Stimulated activated CD8-positive, alpha-beta memory T cell treated with anti-CD3 and anti-CD28 coated beads, Interleukin-4, amount 100 ng/mL, for 4 hours (primary cell): ENCODE measurements around the gene RWDD4.
"Not testable (repeated sequence)": the region's sequence is repeated elsewhere in the genome, so short reads cannot be mapped to it uniquely, and the experiment has no call there.

Experiments
- DNase-seq, 2 donors: peaks; one replicate each; pipeline ENCODE4 v3.0.0-alpha.2; 2020; ENCODE audit warnings: low read depth in 2 of 2, low spot score in 1 of 2

RWDD4 gene

DNA sequence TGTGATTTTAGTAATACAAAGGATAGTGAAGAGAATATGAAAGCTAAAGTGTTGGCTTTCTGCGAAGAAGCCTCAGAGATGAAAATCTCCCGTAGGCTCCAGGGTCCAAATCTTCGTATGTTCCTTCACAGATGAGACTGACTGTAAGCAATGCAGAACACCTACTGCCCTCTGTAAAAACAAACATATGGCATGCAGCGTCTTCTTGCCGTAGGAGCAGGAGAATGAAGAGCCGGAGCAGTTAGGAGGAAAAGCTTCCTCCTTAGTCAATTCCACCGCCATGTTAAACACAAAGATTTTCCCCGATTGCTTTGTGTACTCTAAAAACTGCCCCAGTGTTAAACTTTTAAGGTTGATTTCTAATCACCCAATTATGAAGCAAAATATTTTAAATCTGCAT is 22.5 kb downstream of the RWDD4 start:
- DNase-seq = no peak

DNA sequence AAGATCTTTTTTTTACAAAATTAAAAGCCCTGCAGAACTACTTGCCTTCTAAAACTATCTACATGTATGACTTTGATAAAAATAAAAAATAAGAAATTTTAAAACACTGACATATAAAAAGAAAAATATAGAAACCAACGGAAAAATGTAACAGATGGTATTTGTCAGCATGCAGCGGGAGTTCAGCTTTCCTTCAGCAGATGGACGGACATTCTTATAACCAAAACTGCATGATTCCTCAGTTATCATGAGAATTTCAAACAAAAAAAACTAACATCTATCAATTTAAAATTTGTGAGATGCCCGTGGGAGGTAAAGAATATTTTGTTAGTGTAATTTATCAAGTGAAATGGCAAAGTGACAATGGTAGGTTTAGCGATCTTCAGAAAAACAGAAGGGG is 23.2 kb downstream of the RWDD4 start:
- no peak for DNase-seq

DNA sequence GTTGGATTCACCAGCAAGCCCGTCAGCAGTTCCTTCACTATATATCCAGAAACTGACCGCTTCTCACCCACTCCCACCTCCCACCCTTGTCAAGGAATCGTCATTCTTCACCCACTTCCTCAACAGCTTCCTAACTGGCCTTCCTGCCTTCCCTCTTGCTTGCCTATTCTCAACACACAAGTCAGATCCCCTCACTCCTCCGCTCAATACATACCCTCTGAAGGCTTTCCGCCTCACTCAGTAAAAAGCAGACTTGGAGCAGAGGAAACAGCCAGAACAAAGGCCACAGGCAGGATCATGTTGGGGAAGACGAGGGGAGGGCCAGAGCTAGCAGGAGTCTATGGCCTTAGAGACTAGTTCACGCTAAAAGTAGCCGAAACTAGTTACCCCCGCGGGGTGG is 23.7 kb downstream of the RWDD4 start:
- DNase-seq = no peak

DNA sequence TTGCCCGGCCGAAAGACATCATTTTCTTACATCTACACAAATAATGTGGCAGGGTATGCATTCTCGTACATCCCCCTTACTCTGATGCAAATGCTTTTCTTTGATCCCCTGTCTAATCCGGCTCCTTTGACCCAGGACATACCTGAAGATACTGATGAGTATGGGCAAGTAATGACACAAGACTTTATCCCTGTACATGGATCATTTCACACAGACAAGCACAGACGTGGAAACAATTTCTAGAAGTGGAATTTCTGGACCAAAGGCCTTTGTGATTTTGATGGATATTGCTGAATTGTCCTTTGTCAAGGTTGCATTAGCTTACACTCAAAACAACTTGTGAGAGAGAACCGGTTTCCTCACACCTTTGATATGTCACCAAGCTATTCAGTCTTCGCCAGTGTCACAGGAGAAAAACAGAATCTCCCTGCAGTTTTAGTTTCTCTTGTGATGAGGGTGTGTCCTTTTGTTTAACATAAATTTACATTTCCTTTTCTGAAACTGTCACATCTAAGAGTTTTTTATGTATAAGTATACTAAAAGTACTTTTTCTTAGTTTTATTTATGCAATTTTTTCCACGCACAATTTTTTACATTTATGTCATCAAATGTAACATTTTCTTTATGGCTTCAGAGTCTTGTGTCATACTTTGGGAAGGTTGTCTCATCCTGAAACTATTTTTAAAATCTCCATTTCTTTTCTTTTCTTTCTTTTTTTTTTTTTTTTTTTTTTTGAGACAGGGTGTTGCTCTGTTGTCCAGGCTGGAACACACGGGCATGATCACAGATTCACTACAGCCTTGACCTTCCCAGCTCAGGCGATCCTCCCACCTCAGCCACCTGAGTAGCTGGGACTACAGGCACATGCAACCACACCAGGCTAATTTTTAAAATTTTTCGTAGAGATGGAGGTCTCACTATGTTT is 25.2 kb downstream of the RWDD4 start:
- no peak for DNase-seq

DNA sequence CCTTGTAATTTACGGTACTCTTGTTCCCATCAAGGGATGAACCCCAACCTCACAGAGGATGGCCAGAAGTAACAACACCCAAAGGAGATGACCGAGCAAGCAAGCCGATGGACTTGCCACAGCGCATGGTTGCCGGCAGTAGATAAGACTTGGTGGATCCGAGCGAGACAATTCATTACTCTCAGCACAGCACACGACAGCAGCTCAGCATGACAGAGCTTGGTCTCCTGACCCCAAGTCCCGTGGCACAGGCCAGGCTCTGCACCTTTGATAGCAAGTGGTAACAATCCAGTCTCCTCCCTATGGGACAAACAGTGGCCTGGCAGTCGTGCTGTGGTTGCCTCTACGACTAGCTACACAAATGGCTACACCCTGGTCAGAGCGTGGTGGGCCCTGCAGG is 26.3 kb downstream of the RWDD4 start:
- DNase-seq = no peak

DNA sequence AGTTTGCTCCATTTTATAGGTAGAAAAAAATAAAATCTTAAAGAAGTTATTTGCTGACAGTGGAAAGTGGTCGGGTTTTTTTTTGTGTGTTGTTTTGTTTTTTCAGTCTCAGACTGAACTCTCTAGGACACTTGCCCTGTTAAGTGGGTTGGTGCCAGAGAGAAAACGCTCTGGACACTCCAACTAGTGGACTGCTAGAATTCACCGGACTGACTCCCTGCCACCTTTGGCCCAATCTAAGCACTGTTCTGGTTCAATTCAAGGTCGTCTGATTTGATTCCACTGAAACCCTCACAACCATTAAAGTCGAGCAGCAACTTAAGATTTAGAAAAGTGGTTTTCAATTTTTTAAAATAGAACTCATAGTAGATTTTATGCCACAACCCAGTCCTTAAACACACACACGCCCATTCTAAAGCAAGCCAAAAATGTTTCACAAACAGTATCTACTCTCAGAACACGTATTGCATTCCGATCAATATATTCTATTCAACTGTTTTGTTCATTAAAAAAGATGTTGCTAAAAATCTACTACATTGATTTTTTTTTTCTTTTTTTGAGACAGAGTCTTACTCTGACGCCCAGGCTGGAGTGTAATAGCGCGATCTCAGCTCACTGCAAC is 27.3 kb downstream of the RWDD4 start:
- no peak for DNase-seq

DNA sequence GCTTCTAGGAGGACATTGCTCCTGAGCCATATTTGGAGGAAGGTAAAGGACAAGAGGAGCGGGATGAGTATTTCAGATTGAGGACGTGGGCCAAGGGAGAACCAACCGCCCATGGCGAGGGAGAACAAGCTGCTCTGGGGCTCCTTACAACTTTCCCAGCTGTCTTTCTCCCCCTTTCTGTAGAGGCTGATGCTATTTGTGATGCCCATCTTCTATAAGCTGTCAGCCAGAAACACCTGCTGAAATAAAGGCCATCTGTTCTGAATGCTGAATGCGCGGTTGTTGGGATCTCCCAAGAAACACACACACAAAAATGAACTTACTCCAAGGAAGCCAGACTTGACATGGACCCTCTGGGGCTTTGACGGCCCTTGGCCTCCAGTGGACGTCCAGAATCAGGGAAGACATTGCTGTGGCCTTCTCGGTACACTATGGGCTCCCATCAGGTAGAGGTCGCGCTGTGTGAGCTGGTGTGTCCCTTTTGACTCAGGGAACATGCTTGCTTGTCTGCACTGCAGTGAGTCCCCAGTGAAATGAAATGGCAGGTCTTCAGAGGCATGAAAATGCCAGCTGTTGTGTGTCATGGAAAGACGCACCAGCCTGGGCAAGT is 30.9 kb downstream of the RWDD4 start:
- DNase-seq = no peak

DNA sequence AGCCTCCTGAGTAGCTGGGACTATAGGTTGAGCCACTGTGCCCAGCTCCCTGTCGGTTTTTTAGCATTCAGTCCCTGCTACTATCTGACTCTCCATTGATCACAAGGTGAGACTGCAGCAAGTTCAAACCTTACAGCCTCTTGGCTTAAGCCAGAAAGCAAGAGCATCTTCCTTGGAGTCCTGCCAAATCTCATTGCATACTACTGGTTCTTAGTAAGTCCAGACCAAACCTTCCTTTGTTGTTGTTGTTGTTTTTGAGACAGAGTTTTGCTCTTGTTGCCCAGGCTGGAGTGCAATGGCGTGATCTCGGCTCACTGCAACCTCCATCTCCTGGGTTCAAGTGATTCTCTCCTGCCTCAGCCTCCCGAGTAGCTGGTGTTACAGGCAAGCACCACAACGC is 31.7 kb downstream of the RWDD4 start:
- not testable (repeated sequence) for DNase-seq

DNA sequence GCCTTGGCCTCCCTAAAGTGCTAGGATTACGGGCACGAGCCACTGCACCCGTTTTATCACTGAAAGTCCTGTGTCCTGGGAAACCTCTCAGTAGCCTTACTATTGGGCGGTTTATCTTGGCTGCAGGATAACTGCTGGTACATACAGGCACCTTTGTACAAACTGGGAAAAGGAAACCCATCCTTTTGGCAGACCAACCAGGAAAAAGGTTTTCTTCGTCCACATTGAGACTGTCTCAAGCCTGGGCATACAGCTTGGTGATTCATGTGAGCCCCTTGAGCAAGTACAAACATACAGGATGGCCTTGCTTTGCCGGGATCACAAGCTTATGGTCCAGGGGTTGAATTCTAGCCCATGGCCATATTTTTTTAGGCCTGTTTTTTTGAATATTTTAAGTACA is 32.8 kb downstream of the RWDD4 start:
- no peak for DNase-seq

DNA sequence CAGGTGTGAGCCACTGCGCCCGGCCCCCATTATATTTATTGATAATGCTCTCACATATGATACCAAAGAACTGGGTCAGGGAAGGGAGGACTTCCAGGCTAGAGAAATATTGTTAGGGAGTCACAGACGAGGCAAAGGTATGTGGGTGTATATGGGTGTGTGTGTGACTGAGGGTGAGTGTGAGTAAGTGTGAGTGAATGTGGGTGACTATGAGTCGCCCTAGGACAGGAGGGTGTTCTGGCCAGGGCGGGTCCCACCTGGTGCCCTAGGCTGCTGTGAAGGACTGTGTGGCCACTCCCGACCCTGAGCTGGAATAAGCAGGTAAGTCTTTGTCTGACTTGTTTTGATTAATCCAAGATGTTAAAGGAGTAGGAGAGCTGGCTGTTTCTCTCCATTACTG is 34.4 kb downstream of the RWDD4 start:
- DNase-seq = no peak

DNA sequence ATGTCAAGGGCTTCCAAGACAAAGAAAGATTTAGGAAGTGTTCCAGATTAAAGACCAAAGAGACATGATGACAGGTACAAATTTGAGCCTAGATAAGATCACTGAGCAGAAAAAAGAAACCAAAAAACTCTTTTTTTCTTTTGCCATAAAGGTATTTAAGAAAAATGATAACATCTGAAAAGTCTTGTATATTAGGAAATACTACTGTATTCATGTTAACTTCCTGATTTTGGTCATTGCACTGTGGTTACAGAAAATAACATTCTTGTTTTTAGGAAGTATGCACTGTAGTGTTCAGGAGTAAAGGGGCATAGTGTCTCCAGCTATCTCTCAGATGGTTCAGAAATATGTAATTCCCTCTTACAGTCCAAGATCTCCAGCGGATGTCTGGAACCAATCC is 37.1 kb downstream of the RWDD4 start:
- no peak for DNase-seq

DNA sequence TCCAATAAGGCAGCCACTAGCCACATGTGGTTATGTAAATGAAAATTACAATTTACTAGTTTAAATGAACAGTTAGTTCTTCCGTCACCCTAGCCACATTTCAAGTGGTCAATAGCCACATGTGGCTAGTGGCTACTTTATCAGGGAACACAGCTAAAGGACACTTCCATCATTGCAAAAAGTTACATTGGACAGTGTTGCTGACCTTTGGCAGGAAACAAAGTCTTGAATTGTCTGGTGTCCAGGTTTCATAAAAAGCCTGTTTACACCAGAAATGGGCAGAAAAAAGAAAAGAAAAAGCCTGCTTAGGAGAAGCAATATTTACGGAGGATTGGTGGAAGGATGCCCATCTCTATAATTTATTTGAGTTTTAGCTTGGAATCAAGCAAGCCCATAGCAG is 38.6 kb downstream of the RWDD4 start:
- no peak for DNase-seq

DNA sequence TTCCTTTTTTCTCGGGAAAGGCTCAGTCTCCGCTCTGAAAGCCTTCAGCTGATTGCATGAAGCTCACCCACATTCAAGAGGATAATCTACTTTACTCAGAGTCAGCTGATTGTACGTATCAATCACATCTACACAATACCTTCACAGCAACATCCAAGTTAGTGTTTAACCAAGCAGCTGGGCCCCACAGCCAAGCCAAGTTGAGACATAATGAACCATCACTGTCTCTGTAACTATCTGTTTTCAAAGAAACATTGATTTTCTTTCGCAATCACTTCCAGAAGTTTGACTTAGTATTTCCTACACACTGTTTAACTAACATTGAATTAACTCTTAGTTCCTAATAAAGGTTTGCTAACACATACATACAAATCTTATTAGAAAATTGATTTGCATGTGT is 40.3 kb downstream of the RWDD4 start:
- DNase-seq = no peak

DNA sequence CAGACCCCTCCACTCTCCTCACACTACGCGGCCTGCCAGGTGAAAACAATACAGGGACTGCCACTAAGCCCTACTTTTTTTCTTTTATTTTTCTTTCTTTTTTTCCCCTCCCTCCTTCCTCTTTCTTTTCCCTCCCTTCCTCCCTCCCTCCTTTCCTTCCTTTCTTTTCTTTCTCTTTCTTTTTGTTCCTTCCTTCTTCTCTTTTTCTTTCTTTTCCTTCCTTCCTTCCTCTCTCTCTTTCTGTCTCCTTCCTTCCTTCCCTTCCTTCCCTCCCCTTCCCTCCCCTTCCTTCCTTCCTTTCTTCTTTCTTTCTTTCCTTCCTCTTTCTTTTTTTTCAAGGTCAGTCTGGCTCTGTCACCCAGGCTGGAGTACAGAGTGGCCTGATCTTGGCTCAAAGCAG is 41.9 kb downstream of the RWDD4 start:
- no peak for DNase-seq

DNA sequence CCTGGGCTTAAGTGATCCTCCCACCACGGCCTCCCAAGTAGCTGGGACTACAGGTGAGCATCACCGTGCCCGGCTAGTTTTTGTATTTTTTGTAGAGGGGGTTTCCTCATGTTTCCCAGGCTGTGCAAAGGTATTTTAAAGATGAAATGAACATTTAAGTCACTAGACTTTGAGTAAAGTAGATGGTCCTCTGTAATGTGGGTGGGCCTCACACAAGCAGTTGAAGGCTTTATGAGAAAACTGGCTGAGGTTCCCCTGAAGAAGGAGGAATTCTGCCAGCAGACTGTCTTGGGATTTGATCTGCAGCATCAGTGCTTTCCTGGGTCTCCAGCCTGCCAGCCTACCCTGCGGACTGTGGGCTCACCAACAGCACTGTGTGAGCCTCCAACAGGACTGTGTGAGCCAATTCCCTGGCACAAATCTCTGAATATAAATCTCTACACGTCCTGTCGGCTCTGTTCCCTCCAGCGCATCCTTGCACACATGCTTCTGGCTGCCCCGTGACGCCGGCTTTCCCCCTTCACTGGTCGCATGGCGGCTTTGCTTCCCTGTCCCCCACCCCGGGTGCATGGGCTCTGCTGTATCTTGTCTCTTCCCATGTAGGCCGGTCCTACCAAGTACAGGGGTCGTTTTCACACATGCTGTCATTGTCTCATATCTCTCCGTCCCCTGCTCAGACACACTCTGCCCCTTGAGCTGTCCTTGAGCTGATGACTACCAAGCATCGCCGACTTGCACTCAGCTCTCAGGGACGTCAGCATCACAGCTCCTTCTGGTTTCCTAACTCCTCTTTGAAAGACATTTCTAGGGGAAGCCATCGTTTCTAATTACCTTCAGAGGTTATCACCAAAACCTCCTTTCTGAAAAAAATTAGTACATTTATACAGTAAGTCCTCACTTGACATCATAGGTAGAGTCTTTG is 46.4 kb downstream of the RWDD4 start:
- DNase-seq = no peak

DNA sequence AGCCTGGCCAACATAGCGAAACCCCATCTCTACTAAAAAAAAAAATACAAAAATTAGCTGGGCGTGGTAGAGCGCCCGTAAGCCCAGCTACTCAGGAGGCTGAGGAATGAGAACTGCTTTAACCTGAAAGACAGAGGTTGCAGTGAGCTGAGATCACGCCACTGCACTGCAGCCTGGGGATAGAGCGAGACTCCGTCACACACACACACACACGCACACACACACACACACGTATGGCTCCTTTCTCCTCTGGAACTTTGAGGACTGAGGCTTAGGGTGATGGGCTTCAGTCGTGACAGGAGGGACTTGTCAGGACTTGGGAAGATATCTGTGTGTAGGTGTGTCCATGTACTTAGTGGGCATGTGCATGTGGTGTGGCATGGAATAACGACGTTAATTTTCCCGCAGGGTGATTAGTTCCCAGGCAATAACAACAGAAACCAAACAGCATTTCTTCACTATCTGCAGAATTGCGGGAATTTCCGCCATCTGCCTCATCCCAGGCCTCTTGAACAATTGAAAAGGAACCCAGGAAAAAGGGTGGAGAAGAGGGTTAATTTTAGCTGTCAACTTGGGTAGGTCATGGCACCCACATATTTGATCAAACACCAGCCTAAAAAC is 47.7 kb downstream of the RWDD4 start:
- no peak for DNase-seq

DNA sequence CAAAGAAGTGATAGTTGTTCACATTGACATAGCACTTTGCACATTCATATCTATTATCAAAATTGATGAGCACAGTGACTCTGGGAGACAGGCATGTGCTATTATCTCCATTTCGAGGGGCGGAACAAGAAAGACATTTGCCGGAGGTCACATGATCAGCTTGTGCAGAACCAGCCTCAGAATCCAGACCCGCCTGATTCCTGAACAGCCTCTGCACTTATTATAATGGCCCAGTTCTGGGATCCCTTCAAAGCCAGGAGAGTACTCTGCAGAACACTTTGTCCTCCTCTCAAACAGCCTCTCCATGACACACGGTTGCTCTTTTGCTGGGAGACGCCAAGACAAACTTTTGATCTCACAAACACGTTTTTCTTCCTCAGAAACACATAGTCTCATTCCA is 48.4 kb downstream of the RWDD4 start:
- no peak for DNase-seq

DNA sequence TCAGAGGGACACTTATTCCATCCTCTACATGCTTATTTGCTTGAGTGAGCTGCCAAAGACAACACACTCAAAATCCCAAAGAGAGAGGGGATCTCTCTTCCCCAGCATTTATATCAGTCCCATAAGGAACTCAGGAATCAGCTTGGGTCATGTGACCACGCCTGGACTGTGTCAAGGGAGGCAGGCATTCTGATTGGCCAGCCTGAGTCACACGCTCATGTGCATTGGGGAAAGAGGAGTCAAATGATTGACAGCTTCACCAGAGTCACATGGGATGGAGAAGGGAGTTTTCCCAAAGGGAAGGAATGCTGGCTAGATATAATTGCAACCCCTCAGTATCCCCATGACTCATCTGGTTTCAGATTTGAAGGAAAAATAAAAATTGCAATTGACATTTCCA is 49.0 kb downstream of the RWDD4 start:
- no peak for DNase-seq

DNA sequence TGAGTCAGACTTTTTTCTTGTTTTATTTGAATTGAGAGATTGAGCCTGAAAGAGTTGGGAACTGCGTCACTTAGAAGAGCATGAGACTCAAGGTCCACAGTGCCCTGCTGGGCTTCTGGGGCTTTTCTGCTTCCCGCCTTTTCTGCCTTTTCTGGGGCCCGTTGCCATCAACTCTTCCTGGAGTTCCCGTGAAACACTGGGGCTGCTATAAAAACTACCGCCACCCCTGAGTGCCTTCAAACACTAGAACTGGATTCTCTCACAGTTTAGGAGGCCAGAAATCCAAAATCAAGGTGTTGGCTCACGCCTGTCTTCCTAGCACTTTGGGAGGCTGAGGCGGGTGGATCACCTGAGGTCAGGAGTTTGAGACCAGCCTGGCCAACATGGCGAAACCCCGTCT is 49.8 kb downstream of the RWDD4 start:
- DNase-seq = no peak

DNA sequence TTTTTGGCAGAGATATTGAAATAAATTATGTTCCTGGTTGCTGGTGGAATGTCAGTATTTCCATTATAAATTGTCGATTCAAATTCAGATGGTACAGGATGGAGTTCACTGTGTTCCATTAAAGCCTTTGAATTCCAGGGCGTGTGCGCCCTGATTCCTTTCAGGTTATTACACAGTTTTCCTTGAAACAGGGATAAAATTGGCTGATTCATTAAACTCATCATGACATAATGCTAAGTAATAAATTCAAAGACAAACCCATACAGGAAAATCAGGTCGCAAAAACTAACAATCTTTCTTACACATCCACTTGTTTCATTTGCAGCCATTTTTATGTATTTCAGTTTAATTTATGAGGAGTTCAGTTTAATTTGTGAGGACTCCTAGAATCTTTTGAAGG is 51.1 kb downstream of the RWDD4 start:
- DNase-seq = no peak

DNA sequence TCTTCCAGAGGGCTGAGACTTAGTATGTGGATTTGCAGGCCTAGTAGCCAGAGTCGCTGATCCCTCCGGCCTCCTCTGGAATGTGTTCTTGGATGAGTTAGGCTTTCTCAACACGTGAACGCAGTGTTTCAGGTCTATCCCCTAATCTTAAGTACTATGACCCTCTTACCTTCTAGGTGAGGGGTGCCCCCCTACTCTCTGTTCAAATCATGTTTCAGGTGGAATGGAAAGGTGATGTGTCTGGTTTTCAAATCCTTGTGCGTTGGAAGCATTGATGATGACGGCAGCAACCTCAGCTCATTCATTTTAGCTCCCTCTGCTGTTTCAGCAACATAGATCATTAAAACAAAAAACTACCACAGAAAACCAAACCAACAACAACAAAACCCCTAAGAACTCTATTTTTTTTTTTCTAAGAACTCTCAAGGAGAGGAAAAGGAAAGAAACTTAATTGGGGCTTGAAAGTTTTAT is 56.4 kb downstream of the RWDD4 start:
- no peak for DNase-seq
